WTC11 (cell line): ENCODE data around the gene NNMT. TPM values are rescaled to one million over a fixed set of nuclear protein-coding genes. Genes with fewer than 3 reads are reported as not detected.

Source experiments
- ATAC-seq: fragments of 200-7000 bp; cut with Tn5 transposase; 2 replicates; pipeline ENCODE4 v1.10.0; 2021; ENCODE audit warnings: mild to moderate bottlenecking, moderate library complexity
- CTCF ChIA-PET: fragments of 300-600 bp; sonication (Branson Sonifier 250); formaldehyde crosslinking; loops from one replicate; lab custom pipeline; 2021; ENCODE audit warnings: antibody characterized with exemption; lab: Charles Lee
- POLR2A ChIA-PET: fragments of 350-600 bp; sonication (Branson Sonifier 250); formaldehyde crosslinking; loops from one replicate; lab custom pipeline; 2021; ENCODE audit warnings: antibody characterized with exemption; lab: Charles Lee
- DNase-seq: peaks from one replicate; pipeline ENCODE4 v3.0.0; 2021; ENCODE audit warnings: low spot score
- H3K27ac Mint-ChIP-seq: 2 replicates; pipeline ENCODE4 v1.8.0; 2021; ENCODE audit warnings: mixed read lengths
- H3K27me3 Mint-ChIP-seq: 2 replicates; pipeline ENCODE4 v1.8.0; 2021; ENCODE audit warnings: low read depth, mild to moderate bottlenecking, moderate library complexity, mixed read lengths
- H3K36me3 Mint-ChIP-seq: 2 replicates; pipeline ENCODE4 v1.8.0; 2021; ENCODE audit warnings: mixed read lengths
- H3K4me1 Mint-ChIP-seq: 2 replicates; pipeline ENCODE4 v1.8.0; 2022; ENCODE audit warnings: mixed read lengths
- H3K4me3 Mint-ChIP-seq: 2 replicates; pipeline ENCODE4 v1.8.0; 2021; ENCODE audit warnings: mild to moderate bottlenecking, moderate library complexity, mixed read lengths
- H3K9me3 Mint-ChIP-seq: 2 replicates; pipeline ENCODE4 v1.8.0; 2021; ENCODE audit warnings: mixed read lengths
- AFF4 ChIP-seq: sonication (generic); formaldehyde crosslinking; IDR thresholded peaks from 2 replicates; pipeline ENCODE4 v1.8.1; 2023; ENCODE audit warnings: mild to moderate bottlenecking, missing genetic modification reagents, borderline replicate concordance
- ATF3 ChIP-seq: sonication (generic); formaldehyde crosslinking; conservative IDR thresholded peaks from 2 replicates; pipeline ENCODE4 v1.8.1; 2022; ENCODE audit warnings: mild to moderate bottlenecking, missing genetic modification reagents
- CBFB ChIP-seq: sonication (generic); formaldehyde crosslinking; IDR thresholded peaks from 2 replicates; pipeline ENCODE4 v1.8.1; 2022; ENCODE audit warnings: mild to moderate bottlenecking, low read depth, missing genetic modification reagents
- CREB1 ChIP-seq: sonication (generic); formaldehyde crosslinking; IDR thresholded peaks from 2 replicates; pipeline ENCODE4 v1.8.0; 2023; ENCODE audit warnings: mild to moderate bottlenecking, missing genetic modification reagents
- E2F4 ChIP-seq: sonication (generic); formaldehyde crosslinking; IDR thresholded peaks from 2 replicates; pipeline ENCODE4 v1.8.1; 2022; ENCODE audit warnings: low read depth, mild to moderate bottlenecking, moderate library complexity, missing genetic modification reagents, borderline replicate concordance
- FOXK1 ChIP-seq: sonication (generic); formaldehyde crosslinking; IDR thresholded peaks from 2 replicates; pipeline ENCODE4 v1.8.0; 2022; ENCODE audit warnings: mild to moderate bottlenecking, moderate library complexity, missing genetic modification reagents
- GTF2I ChIP-seq: fragments of 250-450 bp; sonication (Bioruptor Pico); conservative IDR thresholded peaks from 2 replicates; pipeline ENCODE4 v1.4.0; 2021; ENCODE audit warnings: mild to moderate bottlenecking
- SMAD3 ChIP-seq: sonication (generic); formaldehyde crosslinking; IDR thresholded peaks from 2 replicates; pipeline ENCODE4 v1.8.0; 2022; ENCODE audit warnings: missing genetic modification reagents, mild to moderate bottlenecking, borderline replicate concordance
- SOX15 ChIP-seq: fragments of 250-450 bp; sonication (Bioruptor Pico); IDR thresholded peaks from 2 replicates; pipeline ENCODE4 v1.9.0; 2021; ENCODE audit warnings: mild to moderate bottlenecking
- TP53 ChIP-seq: sonication (generic); formaldehyde crosslinking; IDR thresholded peaks from 2 replicates; pipeline ENCODE4 v1.8.1; 2023; ENCODE audit warnings: mild to moderate bottlenecking, missing genetic modification reagents
- ZNF232 ChIP-seq: sonication (generic); formaldehyde crosslinking; IDR thresholded peaks from 2 replicates; pipeline ENCODE4 v1.8.0; 2022; ENCODE audit warnings: mild to moderate bottlenecking, missing genetic modification reagents
- ZNF423 ChIP-seq: fragments of 250-450 bp; sonication (Bioruptor Pico); IDR thresholded peaks from 2 replicates; pipeline ENCODE4 v2.1.2; 2022; ENCODE audit warnings: mild to moderate bottlenecking, moderate library complexity
- ZNF532 ChIP-seq: fragments of 250-450 bp; sonication (Bioruptor Pico); IDR thresholded peaks from 2 replicates; pipeline ENCODE4 v1.9.0; 2021; ENCODE audit warnings: mild to moderate bottlenecking, borderline replicate concordance
- ZNF671 ChIP-seq: fragments of 250-450 bp; sonication (Bioruptor Pico); IDR thresholded peaks from 2 replicates; pipeline ENCODE4 v1.8.0; 2021; ENCODE audit warnings: mild to moderate bottlenecking
- total RNA-seq: library from RNA; stranded (reverse); gene quantifications from 3 replicates; pipeline ENCODE4 v1.2.3, GENCODE V29; 2021

The NNMT gene
- total RNA-seq, 1 experiment from 2014 or later, result 0.50 TPM

- TF ChIP-seq ZNF532 (CRISPR knock-in tag) (no peak), CBFB (CRISPR knock-in tag) (no peak)
Measured at GRCh38 chr11:114263513-114264170, 32.6 kb upstream of the NNMT start (continued).

- Mint-ChIP-seq H3K27me3 (no peaks in the 10 kb centered on the region), H3K4me3 (no peak overlapping the region), H3K4me1 (no peaks in the 10 kb centered on the region), H3K9me3 (no peaks in the 10 kb centered on the region), H3K27ac (no peak overlapping the region), H3K36me3 (no peaks in the 10 kb centered on the region)
- ChIA-PET CTCF (interaction anchor here (1.0 to 10.6 kb wide), 5 partner anchors 16 to 368 kb away, joined by 3 to 151 read pairs (median 4); partner anchors contain the start of gene HTR3A), POLR2A (no interaction called here)
- TF ChIP-seq ZNF423 (CRISPR knock-in tag) (no peak), ATF3 (CRISPR knock-in tag) (no peak), E2F4 (CRISPR knock-in tag) (no peak), TP53 (CRISPR knock-in tag) (no peak), CREB1 (no peak), ZNF232 (no peak), GTF2I (CRISPR knock-in tag) (no peak), FOXK1 (CRISPR knock-in tag) (no peak), SMAD3 (CRISPR knock-in tag) (no peak), ZNF671 (no peak), SOX15 (CRISPR knock-in tag) (no peak), AFF4 (CRISPR knock-in tag) (no peak)
- no peak for DNase-seq
- ATAC-seq, result no peak
Measured at GRCh38 chr11:114264381-114264780, 31.8 kb upstream of the NNMT start.
